Loucy (cell line): ENCODE measurements around the gene SPHK2.

Experiments used
- CTCF ChIP-seq: fragments of 200-600 bp; sonication (generic); conservative IDR thresholded peaks from 2 replicates; pipeline ENCODE4 v1.5.1; 2014; ENCODE audit warnings: mild to moderate bottlenecking, antibody characterized with exemption, low read length
- EZH2phosphoT487 ChIP-seq: fragments of 200-600 bp; IDR thresholded peaks from 2 replicates; pipeline ENCODE4 v1.6.1; 2018; ENCODE audit warnings: antibody characterized with exemption, mild to moderate bottlenecking, moderate library complexity, borderline replicate concordance

GRCh38 chr19:48575931-48576622 is 43.2 kb upstream of the SPHK2 start:
- TF ChIP-seq CTCF (no peak), EZH2phosphoT487 (no peak)
